K562 (cell line): ENCODE results near the gene CLEC2D. TPM values are rescaled to one million over a fixed set of nuclear protein-coding genes. Genes with fewer than 3 reads are reported as not detected.
A peak's percentile ranks its signal among the peaks of the same experiment; 100 is the strongest.

Source experiments
- BCOR ChIP-seq: fragments of 450-650 bp; IDR thresholded peaks from 2 replicates; pipeline ENCODE4 v1.6.1; 2016
- CREM ChIP-seq: IDR thresholded peaks from 2 replicates; pipeline ENCODE4 v1.6.1; 2014; ENCODE audit warnings: antibody characterized with exemption, low read depth
- GABPA ChIP-seq: fragments of 200-800 bp; sonication (Bioruptor generic); conservative IDR thresholded peaks from 2 replicates; pipeline ENCODE4 v1.6.1; 2016; ENCODE audit warnings: low read depth, missing genetic modification characterization, missing compliant biosample characterization
- GATAD2A ChIP-seq: fragments of 450-650 bp; IDR thresholded peaks from 2 replicates; pipeline ENCODE4 v1.6.1; 2017
- GTF2A2 ChIP-seq: IDR thresholded peaks from 2 replicates; pipeline ENCODE4 v1.6.1; 2016; ENCODE audit warnings: mild to moderate bottlenecking, missing genetic modification characterization, missing compliant biosample characterization
- HSF4 ChIP-seq: fragments of 250-450 bp; sonication (Bioruptor Pico); IDR thresholded peaks from 2 replicates; pipeline ENCODE4 v2.1.2; 2022; ENCODE audit warnings: mild to moderate bottlenecking, moderate library complexity, borderline replicate concordance
- L3MBTL2 ChIP-seq: fragments of 450-650 bp; IDR thresholded peaks from 2 replicates; pipeline ENCODE4 v1.6.1; 2016; ENCODE audit warnings: mild to moderate bottlenecking, moderate library complexity
- NEUROD1 ChIP-seq: fragments of 150-350 bp; IDR thresholded peaks from 2 replicates; pipeline ENCODE4 v1.6.1; 2014; ENCODE audit warnings: borderline replicate concordance, low read length, low read depth; ENCODE audit not compliant: partially characterized antibody
- SMC3 ChIP-seq: conservative IDR thresholded peaks from 2 replicates; pipeline ENCODE4 v1.6.1; 2011; ENCODE audit warnings: low read depth, low read length, improper control_type of control experiment; ENCODE audit not compliant: insufficient read depth
- TAF7 ChIP-seq: fragments of 450-650 bp; IDR thresholded peaks from 2 replicates; pipeline ENCODE4 v1.6.1; 2016; ENCODE audit warnings: missing genetic modification characterization, missing compliant biosample characterization
- THRAP3 ChIP-seq: fragments of 450-650 bp; IDR thresholded peaks from 2 replicates; pipeline ENCODE4 v1.6.1; 2016; ENCODE audit warnings: mild to moderate bottlenecking, inconsistent platforms, borderline replicate concordance
- TRIM24 ChIP-seq, 2 experiments: fragments of 450-650 bp; IDR thresholded peaks; 2 replicates each; pipeline ENCODE4 v1.6.1; 2016
- XRCC5 ChIP-seq: fragments of 200-400 bp; formaldehyde crosslinking; IDR thresholded peaks from 2 replicates; pipeline ENCODE4 v1.6.1; 2017; ENCODE audit warnings: low read depth, mild to moderate bottlenecking, low read length
- ZNF507 ChIP-seq: conservative IDR thresholded peaks from 2 replicates; pipeline ENCODE4 v1.6.1; 2017; ENCODE audit warnings: missing genetic modification characterization, missing compliant biosample characterization
- ZNF75A ChIP-seq: fragments of 450-650 bp; formaldehyde crosslinking; IDR thresholded peaks from 2 replicates; pipeline ENCODE4 v1.4.0; 2020; ENCODE audit warnings: mild to moderate bottlenecking
- ZSCAN29 ChIP-seq: fragments of 450-650 bp; IDR thresholded peaks from 2 replicates; pipeline ENCODE4 v1.6.1; 2017
- polyA plus RNA-seq, 8 experiments: library from polyadenylated mRNA; depleted of rRNA in 4 of 8; stranded (reverse) in 5 of 8; unstranded in 3 of 8; fragments of >200 nt; fragmentation: Nextera tagmentation in 2 of 8; fragmentation: Illumina TruSeq in 1 of 8; extraction: Ambion mirVana in 2 of 8; extraction: Trizol in 1 of 8; gene quantifications; 2 replicates each; pipeline versions ENCODE4 v1.2.1 to v1.2.3, GENCODE V29; 2011 to 2014; ENCODE audit warnings: inconsistent platforms in 1 of 8, missing spikeins in 1 of 8
- total RNA-seq, 7 experiments: library from RNA; depleted of rRNA in 6 of 7; stranded (reverse); fragments of >200 nt in 6 of 7; fragmentation: Illumina TruSeq in 2 of 7; extraction: Trizol in 2 of 7; gene quantifications; 2 replicates each; pipeline versions ENCODE4 v1.2.1 to v1.2.3, GENCODE V29; 2011 to 2021; ENCODE audit warnings: low replicate concordance in 1 of 7
- TF ChIP-seq, protein P1 (sequence below): fragments of 250-450 bp; sonication (Bioruptor Pico); IDR thresholded peaks from 2 replicates; pipeline ENCODE4 v1.5.0; 2020; ENCODE audit warnings: mild to moderate bottlenecking, borderline replicate concordance
- TF ChIP-seq, protein P2 (sequence below): fragments of 450-650 bp; formaldehyde crosslinking; IDR thresholded peaks from 2 replicates; pipeline ENCODE4 v1.4.0; 2020; ENCODE audit warnings: mild to moderate bottlenecking, mixed read lengths
- TF ChIP-seq, protein P3 (sequence below), 3 experiments: IDR thresholded peaks in 2 of 3; conservative IDR thresholded peaks in 1 of 3; 2 replicates each; pipeline ENCODE4 v1.5.1; 2011 to 2012; ENCODE audit warnings: low read length in 3 of 3, mild to moderate bottlenecking in 3 of 3, control low read depth in 2 of 3, improper control_type of control experiment in 1 of 3, inconsistent platforms in 1 of 3, low read depth in 1 of 3, mixed read lengths in 1 of 3, moderate library complexity in 1 of 3; ENCODE audit not compliant: insufficient read depth in 2 of 3
- TF ChIP-seq, protein P4 (sequence below): fragments of 450-650 bp; IDR thresholded peaks from 2 replicates; pipeline ENCODE4 v1.6.1; 2016; ENCODE audit warnings: antibody characterized with exemption

The CLEC2D gene
- total and polyA plus RNA-seq, 9 of the 15 experiments (the other 6 are each of a cell fraction or from before 2014, with no cell fraction given): 1.4 to 5.0 (median 2.2) TPM

DNA sequence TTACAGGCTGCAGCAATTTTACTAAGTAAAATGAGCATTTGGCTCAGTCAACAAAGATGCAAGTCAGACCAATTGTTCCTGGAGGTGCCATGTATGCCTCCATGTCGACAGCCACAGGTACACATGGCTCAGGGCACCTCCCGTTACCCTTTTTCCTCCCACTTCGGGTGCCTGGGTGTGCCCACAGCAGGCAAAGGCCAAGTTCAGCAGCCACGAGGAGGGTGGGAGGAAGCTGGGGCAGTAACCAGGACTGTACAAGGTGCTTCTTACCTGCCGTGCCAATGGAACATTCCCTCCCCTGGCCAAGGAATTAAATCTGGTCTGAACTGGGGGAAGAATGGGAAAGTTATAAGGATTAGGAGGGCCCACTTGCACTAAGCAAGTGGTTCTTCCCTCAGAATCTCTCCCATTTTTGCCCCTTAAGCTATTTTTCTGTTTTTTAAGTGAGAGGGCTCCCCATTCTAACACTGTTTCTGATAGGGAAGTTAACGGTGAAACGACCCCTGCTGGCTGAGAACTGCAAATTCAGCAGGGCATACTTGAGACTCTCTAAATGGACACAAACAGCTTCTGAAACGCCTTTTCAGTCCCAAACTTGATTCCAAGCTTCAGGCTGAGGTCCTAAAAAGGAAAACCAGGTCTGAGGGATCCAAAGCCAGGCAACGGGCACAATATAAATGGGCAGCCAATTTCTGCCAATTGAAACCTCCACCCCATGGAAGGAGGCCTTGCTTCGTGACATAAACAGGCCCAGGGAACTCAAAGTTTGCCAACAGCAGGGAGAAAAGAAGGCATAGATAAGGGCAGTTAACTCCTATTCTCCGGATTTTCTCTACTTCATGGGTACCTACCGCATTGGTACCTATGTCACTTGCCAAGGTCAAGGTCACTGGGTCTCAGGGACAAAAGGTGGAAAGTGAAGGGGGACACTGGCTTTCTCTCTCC, 38.6 kb downstream of the CLEC2D start (continued):
- TF ChIP-seq, protein P1, sequence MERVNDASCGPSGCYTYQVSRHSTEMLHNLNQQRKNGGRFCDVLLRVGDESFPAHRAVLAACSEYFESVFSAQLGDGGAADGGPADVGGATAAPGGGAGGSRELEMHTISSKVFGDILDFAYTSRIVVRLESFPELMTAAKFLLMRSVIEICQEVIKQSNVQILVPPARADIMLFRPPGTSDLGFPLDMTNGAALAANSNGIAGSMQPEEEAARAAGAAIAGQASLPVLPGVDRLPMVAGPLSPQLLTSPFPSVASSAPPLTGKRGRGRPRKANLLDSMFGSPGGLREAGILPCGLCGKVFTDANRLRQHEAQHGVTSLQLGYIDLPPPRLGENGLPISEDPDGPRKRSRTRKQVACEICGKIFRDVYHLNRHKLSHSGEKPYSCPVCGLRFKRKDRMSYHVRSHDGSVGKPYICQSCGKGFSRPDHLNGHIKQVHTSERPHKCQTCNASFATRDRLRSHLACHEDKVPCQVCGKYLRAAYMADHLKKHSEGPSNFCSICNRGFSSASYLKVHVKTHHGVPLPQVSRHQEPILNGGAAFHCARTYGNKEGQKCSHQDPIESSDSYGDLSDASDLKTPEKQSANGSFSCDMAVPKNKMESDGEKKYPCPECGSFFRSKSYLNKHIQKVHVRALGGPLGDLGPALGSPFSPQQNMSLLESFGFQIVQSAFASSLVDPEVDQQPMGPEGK (CRISPR knock-in tag): no peak
- TF ChIP-seq ZNF507 (tag) (no peak), THRAP3 (no peak), GATAD2A (no peak), GABPA (tag) (no peak), TRIM24 (IDR thresholded peaks at IDR 0.05) (no peak), GTF2A2 (tag) (no peak), CREM (no peak), HSF4 (CRISPR knock-in tag) (no peak), TAF7 (tag) (no peak), L3MBTL2 (peak; percentile 23; the same call in 1 of the 2 replicates), XRCC5 (0 out of 2 replicates have a peak, but pooled peaks have one; percentile 58), SMC3 (peak; percentile 64), BCOR (no peak), ZSCAN29 (no peak), ZNF75A (CRISPR knock-in tag) (no peak), NEUROD1 (no peak)
- TF ChIP-seq, protein P2, sequence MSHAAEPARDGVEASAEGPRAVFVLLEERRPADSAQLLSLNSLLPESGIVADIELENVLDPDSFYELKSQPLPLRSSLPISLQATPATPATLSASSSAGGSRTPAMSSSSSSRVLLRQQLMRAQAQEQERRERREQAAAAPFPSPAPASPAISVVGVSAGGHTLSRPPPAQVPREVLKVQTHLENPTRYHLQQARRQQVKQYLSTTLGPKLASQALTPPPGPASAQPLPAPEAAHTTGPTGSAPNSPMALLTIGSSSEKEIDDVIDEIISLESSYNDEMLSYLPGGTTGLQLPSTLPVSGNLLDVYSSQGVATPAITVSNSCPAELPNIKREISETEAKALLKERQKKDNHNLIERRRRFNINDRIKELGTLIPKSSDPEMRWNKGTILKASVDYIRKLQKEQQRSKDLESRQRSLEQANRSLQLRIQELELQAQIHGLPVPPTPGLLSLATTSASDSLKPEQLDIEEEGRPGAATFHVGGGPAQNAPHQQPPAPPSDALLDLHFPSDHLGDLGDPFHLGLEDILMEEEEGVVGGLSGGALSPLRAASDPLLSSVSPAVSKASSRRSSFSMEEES: no peak
- TF ChIP-seq, protein P3, sequence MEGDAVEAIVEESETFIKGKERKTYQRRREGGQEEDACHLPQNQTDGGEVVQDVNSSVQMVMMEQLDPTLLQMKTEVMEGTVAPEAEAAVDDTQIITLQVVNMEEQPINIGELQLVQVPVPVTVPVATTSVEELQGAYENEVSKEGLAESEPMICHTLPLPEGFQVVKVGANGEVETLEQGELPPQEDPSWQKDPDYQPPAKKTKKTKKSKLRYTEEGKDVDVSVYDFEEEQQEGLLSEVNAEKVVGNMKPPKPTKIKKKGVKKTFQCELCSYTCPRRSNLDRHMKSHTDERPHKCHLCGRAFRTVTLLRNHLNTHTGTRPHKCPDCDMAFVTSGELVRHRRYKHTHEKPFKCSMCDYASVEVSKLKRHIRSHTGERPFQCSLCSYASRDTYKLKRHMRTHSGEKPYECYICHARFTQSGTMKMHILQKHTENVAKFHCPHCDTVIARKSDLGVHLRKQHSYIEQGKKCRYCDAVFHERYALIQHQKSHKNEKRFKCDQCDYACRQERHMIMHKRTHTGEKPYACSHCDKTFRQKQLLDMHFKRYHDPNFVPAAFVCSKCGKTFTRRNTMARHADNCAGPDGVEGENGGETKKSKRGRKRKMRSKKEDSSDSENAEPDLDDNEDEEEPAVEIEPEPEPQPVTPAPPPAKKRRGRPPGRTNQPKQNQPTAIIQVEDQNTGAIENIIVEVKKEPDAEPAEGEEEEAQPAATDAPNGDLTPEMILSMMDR (IDR thresholded peaks at IDR 0.05 in 2 of 3, conservative IDR thresholded peaks at IDR 0.05 in 1 of 3; ENCODE audit: insufficient read depth in 2 of 3, low read depth in 1 of 3, low read length in 3 of 3): peak; percentile 56 to 70 (median 69)
- TF ChIP-seq, protein P4, sequence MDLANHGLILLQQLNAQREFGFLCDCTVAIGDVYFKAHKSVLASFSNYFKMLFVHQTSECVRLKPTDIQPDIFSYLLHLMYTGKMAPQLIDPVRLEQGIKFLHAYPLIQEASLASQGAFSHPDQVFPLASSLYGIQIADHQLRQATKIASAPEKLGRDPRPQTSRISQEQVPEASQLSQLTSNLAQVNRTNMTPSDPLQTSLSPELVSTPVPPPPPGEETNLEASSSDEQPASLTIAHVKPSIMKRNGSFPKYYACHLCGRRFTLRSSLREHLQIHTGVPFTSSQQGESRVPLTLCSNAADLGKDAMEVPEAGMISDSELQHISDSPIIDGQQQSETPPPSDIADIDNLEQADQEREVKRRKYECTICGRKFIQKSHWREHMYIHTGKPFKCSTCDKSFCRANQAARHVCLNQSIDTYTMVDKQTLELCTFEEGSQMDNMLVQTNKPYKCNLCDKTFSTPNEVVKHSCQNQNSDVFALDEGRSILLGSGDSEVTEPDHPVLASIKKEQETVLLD: no peak
